ENCODE measurements around the gene ACER2. TPM values are rescaled to one million over a fixed set of nuclear protein-coding genes. Genes with fewer than 3 reads are reported as not detected.

ACER2 gene
- polyA plus RNA-seq, 3 donors: 2.9 to 5.6 (median 3.3) TPM

GRCh38 chr9:19470981-19471650, 62.3 kb downstream of the ACER2 start:
- no peak overlapping the region for H3K27ac ChIP-seq (ENCODE audit: low read depth, low read length)
- 56 to 63% (median 60%) methylated on average over 10 of the region's 10 CpGs for WGBS, 3 donors

- no peak overlapping the region for H3K27ac ChIP-seq (ENCODE audit: low read depth, low read length)
- 8 to 14% (median 12%) methylated on average over 18 of the region's 18 CpGs for WGBS, 3 donors
Measured at GRCh38 chr9:19471737-19472648, 63.2 kb downstream of the ACER2 start.

DNA sequence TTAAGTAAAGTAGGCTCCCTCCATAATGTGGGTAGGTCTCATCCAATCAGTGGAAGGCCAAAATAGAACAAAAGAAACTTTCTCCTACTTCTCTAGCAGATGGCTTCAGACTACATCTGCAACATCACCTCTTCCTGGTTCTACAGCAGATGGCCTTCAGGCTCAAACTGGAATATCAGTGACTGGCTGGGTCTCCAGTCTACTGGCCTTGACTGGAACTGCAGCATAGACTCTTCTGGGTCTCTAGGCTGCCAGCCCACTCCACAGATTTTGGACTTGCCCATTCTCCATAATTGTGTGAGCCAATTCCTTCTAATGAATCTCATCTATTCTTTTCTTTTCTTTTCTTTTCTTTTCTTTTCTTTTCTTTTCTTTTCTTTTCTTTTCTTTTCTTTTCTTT, 64.8 kb downstream of the ACER2 start:
- H3K27ac ChIP-seq (ENCODE audit: low read depth, low read length): no peak overlapping the region

DNA sequence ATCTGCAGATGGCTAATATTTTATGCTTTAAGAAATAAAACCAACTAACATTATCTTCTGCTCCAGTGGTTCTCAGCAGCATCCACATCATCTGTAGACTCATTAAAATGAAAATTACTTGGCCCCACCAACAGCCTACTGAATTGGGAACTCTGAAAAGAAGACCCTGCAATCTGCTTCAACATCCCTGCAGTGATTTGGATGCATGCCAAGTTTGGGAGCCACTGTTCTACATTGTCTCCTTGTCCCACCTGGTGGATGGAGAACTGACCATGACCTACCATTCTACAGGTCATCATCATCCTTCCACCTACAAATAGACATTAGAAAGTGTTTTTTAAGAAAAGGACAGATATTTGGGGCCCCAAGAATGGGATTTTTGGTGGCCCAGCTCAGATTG, 71.1 kb downstream of the ACER2 start:
- no peak overlapping the region for H3K27ac ChIP-seq (ENCODE audit: low read depth, low read length)

- WGBS, 3 donors: 74 to 90% (median 88%) methylated on average over 7 of the region's 7 CpGs
- no peak overlapping the region for H3K27ac ChIP-seq (ENCODE audit: low read depth, low read length)
Measured at GRCh38 chr9:19480345-19480744, 71.5 kb downstream of the ACER2 start.

GRCh38 chr9:19481121-19481870, 72.5 kb downstream of the ACER2 start:
- WGBS, 3 donors: 73 to 78% (median 77%) methylated on average over 10 of the region's 10 CpGs
- H3K27ac ChIP-seq (ENCODE audit: low read depth, low read length): no peak overlapping the region

DNA sequence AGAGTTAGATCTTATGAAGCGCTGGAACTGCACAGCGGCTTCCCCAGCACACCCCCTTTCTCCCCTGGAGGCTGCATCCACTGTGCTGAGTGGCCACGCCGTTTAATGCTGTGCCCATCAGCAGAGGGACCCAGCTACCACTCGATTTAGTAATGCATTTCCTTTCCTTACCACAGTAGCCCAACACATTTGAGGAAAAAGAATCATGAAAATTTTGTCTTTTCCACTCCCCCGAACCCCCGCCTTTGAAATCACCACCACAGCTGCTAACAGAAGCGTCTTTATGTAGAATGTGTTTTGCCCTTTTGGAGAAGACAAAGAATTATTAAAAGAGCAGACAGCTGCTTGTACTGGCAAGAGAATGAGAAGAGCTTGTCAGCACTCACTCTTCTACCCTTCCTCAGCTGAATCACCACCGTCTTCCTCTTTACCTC, 73.2 kb downstream of the ACER2 start:
- H3K27ac ChIP-seq (ENCODE audit: low read depth, low read length): no peak overlapping the region
- WGBS, 3 donors: 71 to 75% (median 71%) methylated on average over 9 of the region's 9 CpGs

- no peak overlapping the region for H3K27ac ChIP-seq (ENCODE audit: low read depth, low read length)
- WGBS, 3 donors: 63 to 75% (median 70%) methylated on average over 1 of the region's 1 CpG
Measured at GRCh38 chr9:19484699-19485098, 75.9 kb downstream of the ACER2 start.

DNA sequence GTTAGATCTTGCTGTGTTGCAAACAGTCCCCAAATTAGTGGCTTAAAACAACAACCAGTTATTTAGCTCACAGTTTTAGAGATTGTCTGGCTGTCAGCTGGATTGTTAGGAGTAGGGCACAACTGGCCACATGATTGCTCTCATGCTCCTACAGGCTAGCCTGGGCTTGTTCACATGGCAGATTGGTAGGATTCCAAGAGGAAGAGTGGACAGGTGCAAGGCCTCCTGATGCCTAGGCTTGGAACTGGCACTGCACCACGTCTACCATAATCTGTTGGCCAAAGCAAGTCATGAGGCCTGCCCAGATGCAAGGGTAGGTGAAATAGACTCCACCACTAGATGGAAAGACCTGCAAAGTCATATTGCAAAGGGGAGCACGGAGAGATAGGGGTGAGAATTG, 76.4 kb downstream of the ACER2 start:
- no peak overlapping the region for H3K27ac ChIP-seq (ENCODE audit: low read depth, low read length)
- 69 to 78% (median 76%) methylated on average over 2 of the region's 2 CpGs for WGBS, 3 donors

- no peak overlapping the region for H3K27ac ChIP-seq (ENCODE audit: low read depth, low read length)
- WGBS, 3 donors: 82 to 92% (median 91%) methylated on average over 3 of the region's 3 CpGs
Measured at GRCh38 chr9:19486803-19487202, 78.0 kb downstream of the ACER2 start.

DNA sequence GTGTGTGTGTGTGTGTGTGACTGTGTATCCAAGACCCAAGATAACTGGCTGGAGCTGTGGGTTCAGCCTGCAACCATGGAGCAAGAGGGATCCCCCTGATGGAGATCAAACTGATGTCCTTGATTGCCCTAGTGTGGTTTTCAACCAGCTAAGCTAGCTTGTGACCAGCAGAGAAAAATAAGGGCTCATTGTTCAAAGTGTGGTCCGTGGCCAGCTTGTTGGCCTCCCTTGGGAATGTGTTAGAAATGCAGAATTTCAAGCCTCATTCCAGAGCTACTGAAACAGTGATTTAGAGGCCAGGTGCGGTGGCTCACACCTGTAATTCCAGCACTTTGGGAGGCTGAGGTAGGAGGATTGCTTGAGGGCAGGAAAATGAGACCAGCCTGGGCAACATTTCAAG, 79.9 kb downstream of the ACER2 start:
- H3K27ac ChIP-seq (ENCODE audit: low read depth, low read length): no peak overlapping the region
- 56 to 78% (median 75%) methylated on average over 2 of the region's 2 CpGs for WGBS, 3 donors

DNA sequence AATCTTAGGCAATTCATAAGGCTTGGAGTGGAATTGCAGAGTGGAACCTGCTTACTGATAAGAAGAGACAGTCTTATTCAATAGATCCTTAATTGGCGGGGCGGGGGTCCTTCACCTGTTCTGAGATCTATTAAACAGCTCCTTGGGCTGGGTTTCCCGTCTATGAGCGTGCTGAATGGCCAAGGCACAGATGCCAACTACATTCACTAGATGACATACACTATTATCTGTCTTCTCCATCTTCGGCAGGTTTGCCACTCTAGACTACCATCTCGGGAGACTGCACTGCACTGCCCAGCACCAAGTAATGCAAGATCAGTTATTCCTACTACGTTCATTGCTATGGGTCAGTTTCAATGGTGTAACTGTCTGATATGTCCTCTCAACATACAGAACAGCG, 81.5 kb downstream of the ACER2 start:
- 86 to 94% (median 92%) methylated on average over 8 of the region's 8 CpGs for WGBS, 3 donors
- H3K27ac ChIP-seq (ENCODE audit: low read depth, low read length): no peak overlapping the region

GRCh38 chr9:19490828-19491227, 82.0 kb downstream of the ACER2 start:
- H3K27ac ChIP-seq (ENCODE audit: low read depth, low read length): no peak overlapping the region

GRCh38 chr9:19492775-19493173, 84.0 kb downstream of the ACER2 start:
- WGBS, 3 donors: 61 to 68% (median 67%) methylated on average over 4 of the region's 4 CpGs
- no peak overlapping the region for H3K27ac ChIP-seq (ENCODE audit: low read depth, low read length)

DNA sequence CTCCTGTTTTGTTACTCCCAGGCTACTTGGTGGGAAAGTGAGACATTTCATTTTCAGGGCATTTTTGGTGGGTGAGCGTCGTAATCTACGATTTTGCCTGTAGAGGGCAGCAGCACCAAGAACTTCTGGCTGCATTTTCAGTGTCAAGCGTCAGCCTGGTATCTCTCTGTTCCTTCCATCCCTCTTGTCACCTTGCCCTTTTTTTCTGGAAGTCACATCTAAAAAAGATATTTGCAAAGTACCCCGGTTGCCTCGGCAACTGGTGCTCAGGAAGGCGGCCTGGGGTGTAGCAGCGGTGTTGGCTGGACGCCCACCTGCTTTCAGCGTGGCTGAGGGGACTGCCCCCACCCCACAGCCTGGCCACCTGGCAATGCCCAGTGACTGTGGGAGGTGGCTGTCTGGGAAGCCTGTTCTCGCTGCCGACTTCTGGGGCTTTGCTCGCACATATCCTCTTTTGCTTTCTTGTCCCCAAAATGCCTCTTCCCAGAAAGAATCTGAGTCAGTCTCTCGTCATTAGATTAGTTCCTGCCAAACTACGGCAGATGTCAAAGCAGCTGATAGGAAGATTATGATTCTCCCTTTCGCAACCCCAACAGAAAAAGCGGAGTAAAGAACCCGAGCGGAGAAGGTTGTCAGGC, 84.5 kb downstream of the ACER2 start:
- H3K27ac ChIP-seq (ENCODE audit: low read depth, low read length): peak overlapping the region; percentile 58
- WGBS, 3 donors: 8 to 17% (median 10%) methylated on average over 19 of the region's 19 CpGs

DNA sequence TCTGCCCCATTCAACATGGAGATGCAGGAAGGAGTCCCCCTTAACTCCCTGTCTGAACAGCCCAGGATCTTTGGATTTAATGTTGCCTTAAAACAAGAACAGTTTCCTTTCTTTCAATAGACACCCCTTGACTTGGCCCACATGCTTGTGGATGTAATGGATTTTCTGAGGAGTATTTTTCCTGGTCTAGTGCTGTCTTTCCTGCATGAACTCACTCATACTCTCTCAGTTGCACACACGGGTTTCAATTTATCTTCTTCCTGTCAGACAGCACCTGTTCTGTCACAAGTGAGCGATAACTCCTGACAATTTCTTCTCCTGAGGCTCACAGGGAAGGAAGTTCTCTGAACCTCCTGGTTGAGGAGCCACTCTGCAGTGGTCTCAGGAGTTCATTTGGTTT, 85.1 kb downstream of the ACER2 start:
- H3K27ac ChIP-seq (ENCODE audit: low read depth, low read length): peak overlapping the region; percentile 58
- WGBS, 3 donors: 40 to 48% (median 41%) methylated on average over 2 of the region's 2 CpGs

GRCh38 chr9:19495186-19496028, 86.6 kb downstream of the ACER2 start:
- no peak overlapping the region for H3K27ac ChIP-seq (ENCODE audit: low read depth, low read length)
- 71 to 74% (median 71%) methylated on average over 9 of the region's 9 CpGs for WGBS, 3 donors

Data from adipose tissue (tissue), 3 donors.